GM12892 (cell line): ENCODE measurements around the gene ZNF765. TPM values are rescaled to one million over a fixed set of nuclear protein-coding genes. Genes with fewer than 3 reads are reported as not detected.
"Not testable (repeated sequence)": the region's sequence is repeated elsewhere in the genome, so short reads cannot be mapped to it uniquely, and the experiment has no call there.

Experiments
- DNase-seq: peaks from one replicate; pipeline ENCODE4 v3.0.0; 2011; ENCODE audit not compliant: insufficient read length
- FAIRE-seq: peaks from 2 replicates; lab custom pipeline; 2011; peaks lifted over from hg19 to GRCh38; lab: Jason Lieb, UNC
- POLR2A ChIP-seq: IDR thresholded peaks from 2 replicates; pipeline ENCODE4 v1.6.1; 2011; ENCODE audit warnings: low read depth, low read length, control low read depth
- POLR2AphosphoS5 ChIP-seq: IDR thresholded peaks from 2 replicates; pipeline ENCODE4 v1.6.1; 2011; ENCODE audit warnings: low read depth, low read length, control low read depth
- TAF1 ChIP-seq: IDR thresholded peaks from 2 replicates; pipeline ENCODE4 v1.6.1; 2011; ENCODE audit warnings: low read depth, mild to moderate bottlenecking, control low read depth, low read length, borderline replicate concordance
- polyA plus RNA-seq: library from polyadenylated mRNA; unstranded; fragments of >200 nt; gene quantifications from one replicate; pipeline ENCODE4 v1.2.1, GENCODE V29; 2012; ENCODE audit warnings: missing spikeins, inconsistent platforms; ENCODE audit not compliant: missing spikeins

The ZNF765 gene
- polyA plus RNA-seq: 7.0 TPM

- DNase-seq (peak; percentile 76), FAIRE-seq (peak; percentile 78)
- TF ChIP-seq POLR2A: peak; percentile 82
- TF ChIP-seq TAF1: no peak; the same call in 1 of the 2 replicates
- peak; percentile 79 for TF ChIP-seq POLR2AphosphoS5
Observed at GRCh38 chr19:53394974-53395839, at the start of gene ZNF765. TSS of gene ZNF765 (plus strand) at chr19:53395149. CDS start at chr19:53398016, 2,867 bp downstream.

DNA sequence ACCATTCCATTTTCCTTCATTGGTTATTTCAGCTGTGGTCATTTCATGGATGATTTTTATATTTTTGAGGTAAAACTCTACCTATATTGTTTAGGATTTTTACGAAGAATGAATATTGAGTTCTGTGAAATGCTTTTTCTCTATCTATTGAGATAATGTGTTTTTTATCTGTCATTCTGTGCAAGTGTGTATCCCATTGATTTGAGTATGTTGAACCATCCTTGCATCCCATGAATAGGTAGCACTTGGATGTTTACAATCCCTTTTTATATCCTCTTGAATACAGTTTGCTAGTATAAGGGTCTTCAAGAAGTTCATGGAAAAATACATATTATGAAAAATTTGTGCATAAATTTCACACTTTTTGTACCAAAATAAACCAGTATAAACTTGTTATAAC lies 39.2 kb upstream of the ZNF765 start:
- no peak for DNase-seq
- no peak for TF ChIP-seq TAF1
- no peak for TF ChIP-seq POLR2AphosphoS5
- TF ChIP-seq POLR2A: no peak

DNA sequence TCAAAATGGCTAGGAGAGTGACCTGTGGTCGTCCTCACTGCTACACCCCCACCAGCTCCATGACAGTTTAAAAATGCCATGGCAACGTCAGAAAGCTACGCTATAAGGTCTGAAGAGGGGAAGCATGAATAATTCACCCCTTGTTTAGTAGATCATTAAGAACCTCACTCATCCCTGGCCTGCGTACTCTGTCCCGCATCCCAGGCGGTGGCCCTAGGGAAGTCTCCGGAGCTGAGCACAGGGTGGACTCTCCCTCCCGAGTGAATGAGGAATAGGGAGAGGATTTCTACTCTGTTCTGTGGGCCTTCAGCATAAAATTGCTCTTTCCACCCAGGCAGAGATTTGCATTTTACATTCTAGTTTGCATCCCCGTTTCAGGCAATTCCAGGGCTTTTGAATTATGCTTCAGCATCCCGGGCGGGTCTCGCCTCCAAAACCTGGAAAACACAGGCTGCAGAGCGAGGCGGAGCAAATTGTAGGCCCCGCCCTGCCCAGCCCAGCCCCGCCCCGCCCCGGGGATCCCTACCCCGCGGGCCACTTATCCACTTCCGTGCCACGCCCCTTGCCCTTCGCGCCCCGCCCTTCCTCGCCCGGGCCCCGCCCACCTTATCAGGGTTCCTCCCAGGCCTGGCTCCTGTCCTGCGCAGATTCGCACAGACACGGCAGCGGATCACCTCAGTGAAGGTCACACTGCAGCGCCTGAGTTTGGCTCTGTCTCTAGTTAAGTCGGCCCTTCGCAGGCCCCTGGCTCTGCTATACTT lies 36.9 kb upstream of the ZNF765 start:
- DNase-seq: no peak
- no peak for FAIRE-seq
- TF ChIP-seq POLR2A (no peak), TAF1 (no peak), POLR2AphosphoS5 (no peak)

More for the DNA sequence above, 39.2 kb upstream of the ZNF765 start:
- FAIRE-seq: no peak

- DNase-seq, FAIRE-seq: not testable (repeated sequence)
Observed at GRCh38 chr19:53360056-53360455, 34.9 kb upstream of the ZNF765 start.

- peak; percentile 42; the same call in 1 of the 2 replicates for TF ChIP-seq TAF1
- TF ChIP-seq POLR2A: peak; percentile 85
- peak; percentile 87 for TF ChIP-seq POLR2AphosphoS5
- FAIRE-seq (peak; percentile 81), DNase-seq (peak; percentile 81)
Observed at GRCh38 chr19:53365134-53365898, 29.6 kb upstream of the ZNF765 start, which contains the start of gene ZNF525. TSS of gene ZNF525 (plus strand) at chr19:53365705. CDS start at chr19:53372282, 6,577 bp downstream.

GRCh38 chr19:53365899-53366493 lies 29.0 kb upstream of the ZNF765 start:
- no peak for FAIRE-seq
- TF ChIP-seq TAF1: no peak
- no peak for TF ChIP-seq POLR2A
- TF ChIP-seq POLR2AphosphoS5: no peak

GRCh38 chr19:53372196-53372595 lies 22.8 kb upstream of the ZNF765 start:
- DNase-seq (no peak), FAIRE-seq (no peak)
- no peak for TF ChIP-seq POLR2A
- TF ChIP-seq POLR2AphosphoS5: no peak
- no peak for TF ChIP-seq TAF1

More at GRCh38 chr19:53365899-53366493, 29.0 kb upstream of the ZNF765 start:
- DNase-seq: no peak

DNA sequence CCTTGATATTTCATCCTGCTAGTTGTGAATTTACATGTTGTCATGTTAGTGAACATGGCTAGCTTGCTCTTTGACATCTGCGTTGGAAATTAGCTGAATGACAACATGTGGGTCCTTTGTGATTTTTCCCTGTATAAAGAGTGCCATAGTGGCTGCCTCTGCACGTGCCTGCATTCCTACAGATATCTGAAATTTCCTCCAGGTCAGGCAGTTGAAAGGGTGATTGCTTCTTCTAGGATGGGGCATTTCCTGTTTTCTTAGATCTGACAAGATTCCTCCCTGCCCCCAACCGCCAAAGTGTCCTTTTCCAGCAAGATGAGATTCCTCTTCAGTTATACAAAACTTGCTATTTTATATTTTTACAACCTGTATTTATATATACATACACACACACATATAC lies 20.7 kb upstream of the ZNF765 start:
- FAIRE-seq (no peak), DNase-seq (no peak)
- TF ChIP-seq POLR2A (no peak), TAF1 (no peak), POLR2AphosphoS5 (no peak)

DNA sequence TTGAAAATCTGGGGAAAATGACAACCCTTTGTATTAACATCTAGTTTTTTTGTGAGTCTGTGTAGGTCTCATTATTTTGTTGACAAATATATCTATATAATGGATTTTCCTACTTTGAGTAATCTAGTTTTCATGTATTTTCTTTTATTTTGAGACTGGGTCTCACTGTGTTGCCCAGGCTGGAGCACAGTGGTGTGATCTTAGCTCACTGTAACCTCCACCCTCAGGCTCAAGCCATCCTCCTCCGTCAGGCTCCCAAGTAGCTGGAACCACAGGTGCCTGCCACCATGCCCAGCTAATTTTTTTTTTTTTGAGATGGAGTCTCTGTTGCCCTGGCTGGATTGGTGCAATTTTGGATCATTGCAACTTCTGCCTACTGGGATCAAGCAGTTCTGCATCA lies 20.2 kb upstream of the ZNF765 start:
- TF ChIP-seq POLR2AphosphoS5 (no peak), TAF1 (no peak), POLR2A (no peak)
- no peak for FAIRE-seq
- no peak for DNase-seq

DNA sequence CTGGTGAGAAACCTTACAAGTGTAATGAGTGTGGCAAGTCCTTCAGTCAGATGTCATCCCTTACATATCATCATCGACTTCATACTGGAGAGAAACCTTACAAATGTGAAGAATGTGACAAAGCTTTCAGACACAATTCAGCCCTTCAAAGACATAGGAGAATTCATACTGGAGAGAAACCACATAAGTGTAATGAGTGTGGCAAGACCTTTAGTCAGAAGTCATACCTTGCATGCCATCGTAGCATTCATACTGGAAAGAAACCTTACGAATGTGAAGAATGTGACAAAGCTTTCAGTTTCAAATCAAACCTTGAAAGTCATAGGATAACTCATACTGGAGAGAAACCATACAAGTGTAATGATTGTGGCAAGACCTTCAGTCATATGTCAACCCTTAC lies 13.6 kb upstream of the ZNF765 start:
- DNase-seq (no peak), FAIRE-seq (no peak)
- TF ChIP-seq TAF1 (no peak), POLR2A (no peak), POLR2AphosphoS5 (no peak)

DNA sequence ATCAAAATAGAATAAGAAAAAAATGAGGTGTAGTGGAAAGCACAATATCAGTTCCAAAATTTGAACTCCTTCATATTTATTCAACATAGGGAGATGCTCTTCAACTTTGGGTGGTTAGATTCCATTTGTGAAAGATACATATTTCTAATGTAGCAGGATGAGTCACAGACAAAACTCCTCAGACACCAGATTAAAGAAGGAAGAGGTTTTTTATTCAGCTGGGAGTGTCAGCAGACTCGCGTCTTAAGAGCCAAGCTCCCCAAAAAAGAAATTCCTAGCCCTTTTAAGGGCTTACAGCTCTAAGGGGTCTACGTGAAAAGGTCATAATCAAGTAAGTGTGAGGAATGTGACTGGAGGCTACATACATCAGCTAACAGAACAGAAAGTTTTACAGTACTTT lies 6.8 kb upstream of the ZNF765 start:
- TF ChIP-seq POLR2A: no peak
- no peak for TF ChIP-seq TAF1
- no peak for TF ChIP-seq POLR2AphosphoS5
- DNase-seq: no peak
- FAIRE-seq: no peak
